ENCODE results near the gene MYH11. TPM values are rescaled to one million over a fixed set of nuclear protein-coding genes. Genes with fewer than 3 reads are reported as not detected.
A peak's percentile ranks its signal among the peaks of the same experiment; 100 is the strongest.

The MYH11 gene
- total RNA-seq, 2 donors from 2014 or later: 39.1 to 579 TPM

- ATAC-seq (no peak), DNase-seq (no peak)
- intact Hi-C loops (cut with DNase I, micrococcal nuclease): no loop called here
These were observed 86.3 kb downstream of the MYH11 start for GRCh38 chr16:15770512-15770911.

GRCh38 chr16:15770107-15770506 is 86.7 kb downstream of the MYH11 start:
- DNase-seq (no peak), ATAC-seq (no peak)
- intact Hi-C loops (cut with DNase I, micrococcal nuclease): no loop called here

- ATAC-seq: no peak
- DNase-seq: no peak
- intact Hi-C loops (cut with DNase I, micrococcal nuclease): no loop called here
These were observed 87.6 kb downstream of the MYH11 start for GRCh38 chr16:15769239-15769638.

- no peak for ATAC-seq
- no peak for DNase-seq
- intact Hi-C loops (cut with DNase I, micrococcal nuclease): no loop called here
These were observed 88.6 kb downstream of the MYH11 start for GRCh38 chr16:15768201-15768600.

- ATAC-seq (no peak), DNase-seq (no peak)
- intact Hi-C loops (cut with DNase I, micrococcal nuclease): no loop called here
These were observed 89.9 kb downstream of the MYH11 start for GRCh38 chr16:15766918-15767317.

GRCh38 chr16:15765880-15766279 is 90.9 kb downstream of the MYH11 start:
- intact Hi-C loops (cut with DNase I, micrococcal nuclease): no loop called here

GRCh38 chr16:15765116-15765515 is 91.7 kb downstream of the MYH11 start:
- ATAC-seq (no peak), DNase-seq (no peak)
- intact Hi-C loops (cut with DNase I, micrococcal nuclease): no loop called here

More at GRCh38 chr16:15765880-15766279, 90.9 kb downstream of the MYH11 start:
- ATAC-seq: peak; percentile 78
- DNase-seq: peak in 1 of 2 donors; percentile 11

- ATAC-seq (no peak), DNase-seq (no peak)
- intact Hi-C loops (cut with DNase I, micrococcal nuclease): no loop called here
These were observed 92.7 kb downstream of the MYH11 start for GRCh38 chr16:15764112-15764511.

- DNase-seq: no peak
- intact Hi-C loops (cut with DNase I, micrococcal nuclease): no loop called here
- ATAC-seq: no peak
These were observed 96.7 kb downstream of the MYH11 start for GRCh38 chr16:15760129-15760528.

GRCh38 chr16:15759070-15759469 is 97.8 kb downstream of the MYH11 start:
- intact Hi-C loops (cut with DNase I, micrococcal nuclease): no loop called here
- no peak for ATAC-seq
- DNase-seq: no peak

- intact Hi-C loops (cut with DNase I, micrococcal nuclease): no loop called here
- ATAC-seq (no peak), DNase-seq (no peak)
These were observed 99.1 kb downstream of the MYH11 start for GRCh38 chr16:15757630-15758251.

- ATAC-seq: no peak
- intact Hi-C loops (cut with DNase I, micrococcal nuclease): no loop called here
- DNase-seq: no peak
These were observed 99.8 kb downstream of the MYH11 start for GRCh38 chr16:15757077-15757386.

- ATAC-seq (no peak), DNase-seq (no peak)
- intact Hi-C loops (cut with DNase I, micrococcal nuclease): no loop called here
These were observed 101.8 kb downstream of the MYH11 start for GRCh38 chr16:15754821-15755534.

- intact Hi-C loops (cut with DNase I, micrococcal nuclease): no loop called here
- ATAC-seq: no peak
These were observed 103.9 kb downstream of the MYH11 start for GRCh38 chr16:15752717-15753488.

GRCh38 chr16:15751940-15752339 is 104.9 kb downstream of the MYH11 start:
- intact Hi-C loops (cut with DNase I, micrococcal nuclease): no loop called here
- DNase-seq (no peak), ATAC-seq (no peak)

More at GRCh38 chr16:15752717-15753488, 103.9 kb downstream of the MYH11 start:
- DNase-seq: no peak

- ATAC-seq (no peak), DNase-seq (no peak)
- intact Hi-C loops (cut with DNase I, micrococcal nuclease): no loop called here
These were observed 106.8 kb downstream of the MYH11 start for GRCh38 chr16:15749985-15750384.

GRCh38 chr16:15749371-15749770 is 107.5 kb downstream of the MYH11 start:
- ATAC-seq: no peak
- intact Hi-C loops (cut with DNase I, micrococcal nuclease): no loop called here
- DNase-seq: no peak

- DNase-seq: no peak
- ATAC-seq: no peak
- intact Hi-C loops (cut with DNase I, micrococcal nuclease): no loop called here
These were observed 108.2 kb downstream of the MYH11 start for GRCh38 chr16:15748654-15749053.

- no peak for ATAC-seq
- intact Hi-C loops (cut with DNase I, micrococcal nuclease): no loop called here
- no peak for DNase-seq
These were observed 108.9 kb downstream of the MYH11 start for GRCh38 chr16:15747937-15748336.

GRCh38 chr16:15746332-15746731 is 110.5 kb downstream of the MYH11 start:
- DNase-seq (no peak), ATAC-seq (no peak)
- intact Hi-C loops (cut with DNase I, micrococcal nuclease): no loop called here

All from left colon (tissue), 2 donors.